GM12864 (cell line): ENCODE data around the gene SOX4.

Experiments used
- DNase-seq: peaks from one replicate; pipeline ENCODE4 v3.0.0-alpha.2; 2011; ENCODE audit warnings: low read depth
- H3K4me3 ChIP-seq: 2 replicates; pipeline ENCODE4 v1.5.1; 2011; ENCODE audit warnings: mild to moderate bottlenecking, low read depth, low read length, control low read depth
- CTCF ChIP-seq: IDR thresholded peaks from 2 replicates; pipeline ENCODE4 v1.5.1; 2011; ENCODE audit warnings: low read depth, mild to moderate bottlenecking, moderate library complexity, low read length, control low read depth, inconsistent platforms; ENCODE audit errors: missing control alignments

The SOX4 gene

GRCh38 chr6:21613809-21614208, 20.3 kb downstream of the SOX4 start:
- H3K4me3 ChIP-seq: no peak overlapping the region
- no peak for DNase-seq
- TF ChIP-seq CTCF: no peak

- no peak overlapping the region for H3K4me3 ChIP-seq
- TF ChIP-seq CTCF: no peak
- DNase-seq: no peak
Observed at GRCh38 chr6:21614226-21614625, 20.7 kb downstream of the SOX4 start.

GRCh38 chr6:21615504-21615903, 22.0 kb downstream of the SOX4 start:
- no peak for DNase-seq
- H3K4me3 ChIP-seq: no peak overlapping the region
- no peak for TF ChIP-seq CTCF

GRCh38 chr6:21616005-21616404, 22.5 kb downstream of the SOX4 start:
- no peak for TF ChIP-seq CTCF
- no peak for DNase-seq

GRCh38 chr6:21625642-21626041, 32.1 kb downstream of the SOX4 start:
- DNase-seq: no peak
- no peak overlapping the region for H3K4me3 ChIP-seq
- no peak for TF ChIP-seq CTCF

More at GRCh38 chr6:21616005-21616404, 22.5 kb downstream of the SOX4 start:
- no peak overlapping the region for H3K4me3 ChIP-seq

- no peak overlapping the region for H3K4me3 ChIP-seq
- DNase-seq: no peak
- no peak for TF ChIP-seq CTCF
Observed at GRCh38 chr6:21626756-21627155, 33.2 kb downstream of the SOX4 start.

- TF ChIP-seq CTCF: no peak
- no peak for DNase-seq
- no peak overlapping the region for H3K4me3 ChIP-seq
Observed at GRCh38 chr6:21628160-21628559, 34.6 kb downstream of the SOX4 start.
